ENCODE measurements around the gene IRS1. TPM values are rescaled to one million over a fixed set of nuclear protein-coding genes. Genes with fewer than 3 reads are reported as not detected.

Gene IRS1
- total RNA-seq, 1 donor from 2014 or later = 25.3 TPM

GRCh38 chr2:226728996-226729395 lies 70.6 kb downstream of the IRS1 start:
- ATAC-seq = no peak
- DNase-seq (ENCODE audit: low spot score) = no peak

GRCh38 chr2:226727251-226727650 lies 72.4 kb downstream of the IRS1 start:
- no peak for DNase-seq (ENCODE audit: low spot score)
- no peak for ATAC-seq

GRCh38 chr2:226726546-226726945 lies 73.1 kb downstream of the IRS1 start:
- no peak for ATAC-seq

GRCh38 chr2:226725126-226725860 lies 74.3 kb downstream of the IRS1 start:
- ATAC-seq (peak; percentile 20), DNase-seq (ENCODE audit: low spot score) (no peak)

More at GRCh38 chr2:226726546-226726945, 73.1 kb downstream of the IRS1 start:
- no peak for DNase-seq (ENCODE audit: low spot score)

GRCh38 chr2:226721541-226721940 lies 78.1 kb downstream of the IRS1 start:
- no peak for ATAC-seq
- DNase-seq (ENCODE audit: low spot score) = no peak

- ATAC-seq = no peak
- no peak for DNase-seq (ENCODE audit: low spot score)
Observed at GRCh38 chr2:226720948-226721347, 78.7 kb downstream of the IRS1 start.

GRCh38 chr2:226717719-226718118 lies 81.9 kb downstream of the IRS1 start:
- no peak for ATAC-seq

GRCh38 chr2:226716126-226716525 lies 83.5 kb downstream of the IRS1 start:
- DNase-seq (ENCODE audit: low spot score) = no peak
- ATAC-seq = no peak

More at GRCh38 chr2:226717719-226718118, 81.9 kb downstream of the IRS1 start:
- DNase-seq (ENCODE audit: low spot score) = no peak

GRCh38 chr2:226715347-226715990 lies 84.2 kb downstream of the IRS1 start:
- ATAC-seq (no peak), DNase-seq (ENCODE audit: low spot score) (no peak)

GRCh38 chr2:226712941-226713340 lies 86.7 kb downstream of the IRS1 start:
- no peak for DNase-seq (ENCODE audit: low spot score)
- ATAC-seq = no peak

- DNase-seq (ENCODE audit: low spot score) (no peak), ATAC-seq (no peak)
Observed at GRCh38 chr2:226711606-226712296, 87.9 kb downstream of the IRS1 start.

- DNase-seq (ENCODE audit: low spot score) (no peak), ATAC-seq (no peak)
Observed at GRCh38 chr2:226707499-226707898, 92.1 kb downstream of the IRS1 start.

- no peak for DNase-seq (ENCODE audit: low spot score)
- no peak for ATAC-seq
Observed at GRCh38 chr2:226705965-226706364, 93.7 kb downstream of the IRS1 start.

GRCh38 chr2:226705133-226705886 lies 94.3 kb downstream of the IRS1 start:
- no peak for DNase-seq (ENCODE audit: low spot score)
- ATAC-seq = no peak

GRCh38 chr2:226703514-226703913 lies 96.1 kb downstream of the IRS1 start:
- ATAC-seq = no peak
- DNase-seq (ENCODE audit: low spot score) = no peak

- ATAC-seq (no peak), DNase-seq (ENCODE audit: low spot score) (no peak)
Observed at GRCh38 chr2:226702376-226702775, 97.2 kb downstream of the IRS1 start.

GRCh38 chr2:226701052-226701451 lies 98.6 kb downstream of the IRS1 start:
- DNase-seq (ENCODE audit: low spot score) (no peak), ATAC-seq (no peak)

GRCh38 chr2:226699321-226699720 lies 100.3 kb downstream of the IRS1 start:
- peak; percentile 41 for ATAC-seq
- DNase-seq (ENCODE audit: low spot score) = peak; percentile 48

GRCh38 chr2:226698671-226699070 lies 100.9 kb downstream of the IRS1 start:
- DNase-seq (ENCODE audit: low spot score) = no peak
- ATAC-seq = no peak

GRCh38 chr2:226694586-226695284 lies 104.9 kb downstream of the IRS1 start:
- DNase-seq (ENCODE audit: low spot score) (no peak), ATAC-seq (no peak)

- no peak for ATAC-seq
- no peak for DNase-seq (ENCODE audit: low spot score)
Observed at GRCh38 chr2:226694149-226694548, 105.5 kb downstream of the IRS1 start.
